Measurements from ENCODE around the gene TENM3.
A peak's percentile ranks its signal among the peaks of the same experiment; 100 is the strongest.

The TENM3 gene

DNA sequence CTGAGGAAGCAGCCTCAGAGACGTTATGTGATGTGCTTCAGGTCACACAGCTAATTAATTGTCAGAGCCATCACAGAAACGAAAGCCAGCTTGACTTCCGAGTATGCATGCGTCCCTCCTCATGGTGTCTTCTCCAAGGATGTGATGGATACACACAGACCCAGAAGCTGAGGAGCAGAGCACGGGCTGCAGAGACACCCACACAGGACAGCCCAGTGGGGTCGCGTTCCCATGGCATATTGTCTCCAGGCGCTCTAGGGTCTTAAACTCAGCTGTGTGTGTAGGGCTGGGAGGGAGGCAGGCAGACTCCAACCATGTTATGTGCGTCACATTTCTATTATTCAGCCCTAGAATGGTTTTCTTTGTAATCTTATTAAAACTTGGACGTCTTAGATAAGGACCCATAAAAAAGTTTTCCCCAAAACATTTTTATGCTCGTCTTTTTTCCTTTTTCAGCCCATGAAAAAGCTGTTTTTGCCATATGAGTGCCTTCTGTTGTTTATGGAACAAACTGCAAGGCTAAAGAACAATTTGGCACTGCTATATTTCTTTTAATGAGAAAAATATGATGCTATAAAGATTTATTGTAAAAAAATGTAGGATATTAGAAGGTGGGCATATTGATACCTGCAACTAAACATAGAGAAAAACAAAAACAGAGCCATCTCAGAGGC lies 48.5 kb downstream of the TENM3 start:
- no peak for DNase-seq

GRCh38 chr4:182292612-182293011 lies 49.4 kb downstream of the TENM3 start:
- DNase-seq, result no peak

GRCh38 chr4:182293691-182294255 lies 50.6 kb downstream of the TENM3 start:
- DNase-seq, result no peak

- no peak for DNase-seq
Measured at GRCh38 chr4:182294451-182294850, 51.2 kb downstream of the TENM3 start.

- DNase-seq, result peak in 1 of 2 experiments; percentile 15
Measured at GRCh38 chr4:182297659-182298058, 54.5 kb downstream of the TENM3 start.

GRCh38 chr4:182301736-182302135 lies 58.5 kb downstream of the TENM3 start:
- no peak for DNase-seq

DNA sequence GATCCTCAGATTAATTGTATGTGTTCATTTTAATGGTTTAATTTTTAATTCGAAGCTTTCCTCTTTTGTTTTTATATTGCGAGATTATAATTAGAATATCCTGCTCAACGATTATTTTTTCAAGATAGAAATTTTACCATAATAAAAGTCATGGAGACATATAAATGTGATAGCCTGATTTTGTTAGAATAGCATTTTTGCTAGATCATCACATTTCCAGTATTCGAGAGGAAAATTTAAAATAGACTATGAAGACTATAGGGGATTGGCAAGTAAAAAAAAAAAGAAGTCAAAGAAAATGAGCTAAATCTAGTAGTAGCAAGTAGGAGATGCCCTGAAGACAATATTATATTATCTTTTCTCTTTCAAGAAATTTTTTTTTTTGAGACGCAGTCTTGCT lies 60.6 kb downstream of the TENM3 start:
- DNase-seq, result no peak

DNA sequence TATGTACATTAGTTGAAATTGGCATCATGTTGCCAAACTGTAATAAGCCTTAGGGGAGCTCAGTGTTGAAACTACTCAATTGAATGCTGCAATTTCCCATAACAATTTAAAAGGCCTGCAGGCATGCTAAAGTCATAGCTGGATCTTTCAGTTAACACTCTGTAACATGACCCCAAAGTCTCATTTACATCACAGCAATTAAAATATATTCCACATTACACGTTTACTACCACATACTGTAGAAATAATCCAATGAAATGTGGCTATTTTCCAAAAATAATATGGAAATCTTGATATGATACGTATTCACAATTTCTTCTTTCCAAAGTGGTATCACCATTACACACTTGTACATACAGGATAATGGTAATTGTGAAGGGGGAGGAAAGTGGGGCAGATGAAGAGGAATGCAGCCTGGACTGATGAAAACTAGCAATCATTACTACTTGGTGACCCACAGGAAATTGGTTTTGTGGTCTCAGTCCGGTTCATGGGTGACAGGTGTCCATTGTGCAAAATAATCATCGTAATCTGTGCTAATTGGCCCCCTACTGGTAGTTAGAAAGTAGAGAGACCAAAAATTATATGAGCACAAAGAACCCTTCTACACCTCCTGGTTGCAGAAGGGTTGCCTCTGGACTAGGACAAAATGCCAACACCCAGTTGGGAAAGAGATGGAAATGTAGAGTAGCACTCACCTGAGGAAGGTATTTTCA lies 63.7 kb downstream of the TENM3 start:
- DNase-seq, result peak; percentile 24 to 42

GRCh38 chr4:182307746-182308145 lies 64.5 kb downstream of the TENM3 start:
- no peak for DNase-seq

GRCh38 chr4:182309877-182310276 lies 66.7 kb downstream of the TENM3 start:
- DNase-seq, result no peak

GRCh38 chr4:182310316-182310715 lies 67.1 kb downstream of the TENM3 start:
- DNase-seq, result no peak

- no peak for DNase-seq
Measured at GRCh38 chr4:182310962-182311361, 67.8 kb downstream of the TENM3 start.

- no peak for DNase-seq
Measured at GRCh38 chr4:182314537-182314936, 71.3 kb downstream of the TENM3 start.

GRCh38 chr4:182318256-182318655 lies 75.1 kb downstream of the TENM3 start:
- no peak for DNase-seq

DNA sequence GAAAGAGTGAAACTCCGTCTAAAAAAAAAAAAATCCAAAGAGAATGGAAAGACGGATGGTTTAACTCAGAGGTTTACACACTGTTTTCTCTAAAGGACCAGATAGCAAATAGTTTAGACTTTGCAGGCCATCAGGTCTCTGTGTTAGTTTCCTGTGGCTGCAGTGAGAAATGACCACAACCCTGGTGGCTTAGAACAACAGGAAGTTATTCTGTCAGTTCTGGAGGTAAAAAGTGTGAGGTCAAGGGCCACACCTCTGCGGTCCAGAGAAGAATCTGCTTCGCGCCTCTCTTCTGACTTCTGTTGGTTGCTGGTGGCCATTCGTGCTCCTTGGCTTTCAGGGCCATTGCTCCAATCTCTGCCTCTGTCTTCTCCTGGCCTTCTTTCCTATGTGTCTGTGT lies 76.9 kb downstream of the TENM3 start:
- no peak for DNase-seq

DNA sequence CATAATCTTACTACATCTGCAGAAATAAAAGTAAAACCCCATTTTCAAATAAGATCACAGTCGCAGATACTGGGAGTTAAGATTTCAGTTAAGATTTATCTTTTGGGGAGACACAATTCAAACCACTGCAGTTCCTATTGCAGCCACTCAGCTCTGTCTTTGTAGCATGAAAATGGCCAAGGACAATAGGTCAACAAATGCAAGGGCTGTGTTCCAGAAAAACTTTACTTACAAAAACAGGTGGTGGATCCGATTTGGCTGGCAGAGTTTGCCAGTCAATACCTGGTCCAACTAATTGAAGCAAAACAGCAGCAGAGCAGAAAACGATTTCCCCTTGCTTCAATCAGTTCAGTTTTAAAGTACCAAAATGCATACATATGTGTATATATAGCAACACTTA lies 77.4 kb downstream of the TENM3 start:
- DNase-seq, result no peak

DNA sequence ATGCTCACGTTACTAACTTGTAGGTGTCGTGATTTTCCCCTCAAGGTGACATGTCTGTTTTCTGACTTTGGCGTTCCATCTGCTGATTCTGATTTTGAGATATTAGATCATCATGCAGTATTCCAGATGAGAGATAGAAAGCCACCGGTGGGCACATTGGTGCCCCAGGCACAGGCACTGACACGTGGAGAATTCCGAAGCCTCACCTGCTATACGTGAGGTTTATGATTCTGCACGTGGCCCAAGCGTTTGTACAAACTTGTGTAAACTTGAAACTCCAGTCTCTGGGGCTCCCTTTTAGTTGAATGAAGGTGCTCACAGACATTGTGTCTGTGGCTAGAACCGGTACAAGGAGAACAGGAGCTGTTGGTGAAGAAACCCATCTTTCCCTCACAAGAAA lies 81.1 kb downstream of the TENM3 start:
- DNase-seq, result no peak

- DNase-seq, result no peak
Measured at GRCh38 chr4:182325397-182325796, 82.2 kb downstream of the TENM3 start.

- DNase-seq, result no peak
Measured at GRCh38 chr4:182325848-182326255, 82.7 kb downstream of the TENM3 start.

GRCh38 chr4:182328505-182328904 lies 85.3 kb downstream of the TENM3 start:
- no peak for DNase-seq

DNA sequence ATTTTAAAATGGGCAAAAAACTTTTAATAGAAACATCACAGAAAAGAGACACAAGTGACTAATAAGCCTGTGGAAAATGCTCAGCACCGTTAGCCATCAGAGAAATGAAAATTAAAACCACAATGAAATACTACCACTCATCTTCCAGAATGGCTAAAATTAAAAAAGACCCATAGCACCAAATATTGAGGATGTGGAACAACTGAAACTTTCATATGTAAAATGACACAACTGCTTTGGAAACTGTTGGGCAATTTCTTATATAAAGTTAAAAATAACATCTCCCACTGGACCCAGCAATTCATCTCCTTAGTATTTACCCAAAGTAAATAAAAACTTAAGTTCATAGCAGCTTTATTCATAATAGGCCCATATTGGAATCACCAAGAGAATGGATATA lies 94.2 kb downstream of the TENM3 start:
- DNase-seq, result no peak

GRCh38 chr4:182338063-182338462 lies 94.9 kb downstream of the TENM3 start:
- no peak for DNase-seq

GRCh38 chr4:182338746-182339145 lies 95.5 kb downstream of the TENM3 start:
- DNase-seq, result no peak

DNA sequence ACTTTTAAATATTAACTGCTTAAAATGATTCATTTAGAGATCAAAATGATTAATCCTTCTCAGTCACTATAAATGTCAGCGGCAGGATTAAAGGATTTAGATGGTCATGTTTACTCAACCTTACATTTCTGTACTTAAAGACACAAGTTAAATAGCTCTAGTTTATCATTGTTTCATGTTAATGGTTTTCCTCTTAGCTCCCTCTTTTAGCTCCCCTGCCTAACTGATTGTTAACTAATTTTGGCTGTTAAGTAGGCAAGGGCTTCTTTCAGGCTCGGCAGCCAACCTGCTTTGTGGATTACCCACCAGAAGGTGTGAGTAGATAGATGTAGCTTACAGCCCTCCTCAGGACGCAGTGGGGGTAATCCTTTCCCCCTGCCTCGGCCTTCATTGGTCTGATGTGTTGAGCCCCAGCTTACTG lies 96.0 kb downstream of the TENM3 start:
- no peak for DNase-seq

Data from Kasumi-1 (cell line).